Esophagus (tissue), 2 donors: ENCODE results near the gene INTS11. TPM values are rescaled to one million over a fixed set of nuclear protein-coding genes. Genes with fewer than 3 reads are reported as not detected.

Source experiments
- H3K27ac ChIP-seq, 2 donors: one replicate each; pipeline ENCODE4 v1.5.1; 2013; ENCODE audit warnings: low read depth in 2 of 2, mild to moderate bottlenecking in 2 of 2, inconsistent platforms in 1 of 2, low read length in 1 of 2, moderate library complexity in 1 of 2
- H3K27me3 ChIP-seq, 2 donors: one replicate each; pipeline ENCODE4 v1.6.1; 2013; ENCODE audit warnings: low read length in 2 of 2, control low read depth in 1 of 2, mild to moderate bottlenecking in 1 of 2; ENCODE audit not compliant: insufficient read depth in 2 of 2, control insufficient read depth in 1 of 2
- H3K36me3 ChIP-seq, 2 donors: one replicate each; pipeline ENCODE4 v1.6.1; 2013; ENCODE audit warnings: low read length in 1 of 2; ENCODE audit not compliant: control insufficient read depth in 2 of 2, insufficient read depth in 2 of 2
- H3K4me1 ChIP-seq, 2 donors: one replicate each; pipeline ENCODE4 v1.6.1; 2013; ENCODE audit warnings: low read length in 1 of 2; ENCODE audit not compliant: control insufficient read depth in 2 of 2, insufficient read depth in 2 of 2
- H3K4me3 ChIP-seq, 2 donors: one replicate each; pipeline ENCODE4 v1.5.1; 2013; ENCODE audit warnings: low read length in 2 of 2, mild to moderate bottlenecking in 2 of 2, low read depth in 1 of 2, moderate library complexity in 1 of 2
- H3K9me3 ChIP-seq, 2 donors: one replicate each; pipeline ENCODE4 v1.6.1; 2013; ENCODE audit warnings: mild to moderate bottlenecking in 2 of 2, low read depth in 1 of 2, low read length in 1 of 2, moderate library complexity in 1 of 2; ENCODE audit not compliant: control insufficient read depth in 2 of 2, insufficient read depth in 1 of 2
- WGBS, 2 donors: extraction: QIAGEN DNeasy Blood & Tissue Kit; methylation state at CpG; one replicate each; pipeline ENCODE4 v1.1.7; 2013; 5-methylcytosine and 5-hydroxymethylcytosine counted together
- polyA plus RNA-seq, 2 donors: library from polyadenylated mRNA; stranded (reverse); fragments of 200-250 nt; gene quantifications; one replicate each; pipeline ENCODE4 v1.2.3, GENCODE V29; 2013
- donor health status: healthy with polysubstance abuse.
- donor health status: Bipolar disorder and iron deficiency.

The INTS11 gene
- polyA plus RNA-seq, 2 donors: 74.1 to 127 TPM

DNA sequence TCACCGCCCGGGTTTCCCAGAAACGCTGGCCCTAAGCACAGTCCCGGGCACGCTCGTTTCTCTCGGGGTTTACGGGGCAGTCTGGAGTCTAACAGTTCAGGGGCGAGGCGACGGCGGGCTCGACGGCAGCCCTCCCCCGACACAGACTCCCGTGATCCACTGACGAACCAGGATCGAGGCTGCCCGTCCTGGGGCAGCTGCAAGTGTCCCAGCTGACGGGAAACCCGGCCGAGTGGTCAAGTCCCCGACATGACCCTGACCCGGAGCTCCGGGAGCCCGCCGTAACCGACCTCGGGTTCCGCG, 51.3 kb downstream of the INTS11 start:
- 0% methylated on average over 31 of the region's 31 CpGs for WGBS, 2 donors
- Histone ChIP-seq H3K27me3 (no peaks in the 10 kb centered on the region), H3K4me3 (peak overlapping the region; percentile 83 to 90), H3K4me1 (peaks cover 13 to 29% of the 10 kb centered on the region in 2 donors), H3K36me3 (peaks cover 0 to 9% of the 10 kb centered on the region in 2 donors), H3K9me3 (no peaks in the 10 kb centered on the region), H3K27ac (peak overlapping the region; percentile 79 to 87)

DNA sequence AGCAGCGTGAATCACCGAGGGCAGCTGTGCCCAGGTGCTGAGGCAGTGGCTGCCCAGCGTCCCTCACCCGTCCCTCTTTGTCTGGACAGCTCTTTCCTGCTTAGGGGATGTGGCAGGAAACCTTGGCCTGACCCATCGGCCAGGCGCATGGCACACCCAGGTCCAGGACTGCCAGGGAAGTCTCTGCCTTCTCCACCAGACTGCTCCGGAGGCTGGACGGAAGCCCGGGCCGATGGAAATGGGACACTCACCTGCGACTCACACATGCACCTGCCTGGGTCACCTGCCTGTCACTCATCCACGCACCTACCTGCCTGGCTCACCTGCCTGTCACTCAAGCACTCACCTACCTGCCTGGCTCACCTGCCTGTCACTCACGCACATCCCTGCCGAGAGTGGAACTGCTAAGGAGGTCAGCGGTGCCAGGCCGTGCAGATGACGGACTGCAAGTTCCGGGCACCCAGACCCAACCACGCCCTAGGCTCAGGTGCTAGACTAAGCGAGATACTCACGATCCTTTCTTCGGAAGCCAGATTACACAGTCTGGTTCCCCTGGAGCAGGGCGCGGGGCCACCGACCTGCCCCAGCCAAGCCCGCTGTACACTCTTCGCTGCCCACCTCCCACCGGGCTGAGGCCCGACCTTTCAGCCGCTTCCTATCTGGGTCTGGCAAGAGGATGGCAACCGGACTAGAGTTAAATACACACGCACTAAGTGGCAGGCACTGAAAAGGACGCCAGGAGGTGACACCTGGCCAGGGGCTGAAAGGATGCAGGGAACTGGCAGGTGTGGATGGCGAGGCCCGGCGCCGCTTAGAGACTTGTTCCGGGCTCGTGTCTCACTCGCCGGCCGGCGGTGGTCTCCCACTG, 51.9 kb downstream of the INTS11 start:
- Histone ChIP-seq H3K27ac (peak overlapping the region; percentile 79 to 87), H3K4me1 (peaks cover 13 to 29% of the 10 kb centered on the region in 2 donors), H3K9me3 (no peaks in the 10 kb centered on the region), H3K27me3 (no peaks in the 10 kb centered on the region), H3K36me3 (peaks cover 0 to 13% of the 10 kb centered on the region in 2 donors), H3K4me3 (peak overlapping the region; percentile 83 to 90)
- WGBS, 2 donors: 25 to 26% methylated on average over 43 of the region's 43 CpGs

DNA sequence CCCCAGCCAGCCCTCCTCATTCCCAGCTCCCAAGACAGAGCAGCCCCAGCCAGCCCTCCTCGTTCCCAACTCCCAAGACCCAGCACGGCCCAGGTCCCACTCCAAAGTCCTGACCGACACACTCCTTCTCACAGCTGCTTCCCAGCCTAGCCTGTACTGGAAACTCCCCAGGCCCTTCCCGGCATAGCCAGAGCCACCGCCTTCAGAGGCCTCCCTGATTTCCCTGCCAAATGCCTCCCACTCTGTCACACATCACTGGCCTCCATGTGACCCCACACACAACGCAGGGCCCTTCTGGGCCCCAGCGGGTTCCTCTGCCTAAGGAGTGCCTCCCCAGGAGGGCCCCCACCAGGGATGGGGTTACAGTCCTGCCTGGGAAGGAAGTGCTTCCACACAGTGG, 53.6 kb downstream of the INTS11 start:
- Histone ChIP-seq H3K27me3 (no peaks in the 10 kb centered on the region), H3K9me3 (no peaks in the 10 kb centered on the region), H3K36me3 (peaks cover 3 to 20% of the 10 kb centered on the region in 2 donors), H3K4me1 (peaks cover 13 to 29% of the 10 kb centered on the region in 2 donors), H3K27ac (peak overlapping the region in 1 of 2 donors; percentile 23), H3K4me3 (no peak overlapping the region)
- WGBS, 2 donors: 62 to 64% methylated on average over 7 of the region's 7 CpGs

DNA sequence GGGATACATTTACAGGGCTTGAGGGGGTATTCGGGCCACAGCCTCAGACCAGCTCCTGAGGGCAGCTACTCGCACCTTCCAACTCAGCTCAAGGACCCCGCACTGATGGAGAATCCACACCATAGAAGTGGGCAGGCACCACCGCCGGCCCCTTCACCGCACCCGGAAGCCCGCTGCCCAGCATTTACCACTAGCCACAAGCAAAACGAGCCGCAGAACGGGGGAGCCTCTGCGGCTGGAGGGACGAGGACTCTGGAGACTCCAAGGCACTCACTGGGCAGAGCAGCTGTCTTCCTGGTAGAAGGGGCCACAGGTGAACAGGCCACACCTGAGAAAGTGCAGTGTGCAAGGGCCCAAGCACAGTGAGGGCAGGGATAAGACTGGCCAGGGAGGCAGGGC, 56.2 kb downstream of the INTS11 start:
- H3K27ac ChIP-seq: no peak overlapping the region
- H3K9me3 ChIP-seq: no peaks in the 10 kb centered on the region
- peaks cover 4 to 24% of the 10 kb centered on the region in 2 donors for H3K4me1 ChIP-seq
- WGBS, 2 donors: 95% methylated on average over 13 of the region's 13 CpGs
- H3K36me3 ChIP-seq: peaks cover 4 to 31% of the 10 kb centered on the region in 2 donors
- H3K4me3 ChIP-seq: no peak overlapping the region
- H3K27me3 ChIP-seq: no peaks in the 10 kb centered on the region

GRCh38 chr1:1267488-1268283, 56.8 kb downstream of the INTS11 start:
- WGBS, 2 donors: 93 to 94% methylated on average over 39 of the region's 39 CpGs
- Histone ChIP-seq H3K27me3 (no peaks in the 10 kb centered on the region), H3K4me1 (peaks cover 4 to 23% of the 10 kb centered on the region in 2 donors), H3K4me3 (no peak overlapping the region), H3K9me3 (no peaks in the 10 kb centered on the region), H3K27ac (no peak overlapping the region), H3K36me3 (peaks cover 8 to 33% of the 10 kb centered on the region in 2 donors)

GRCh38 chr1:1264868-1265272, 59.6 kb downstream of the INTS11 start:
- H3K9me3 ChIP-seq: no peaks in the 10 kb centered on the region
- no peaks in the 10 kb centered on the region for H3K27me3 ChIP-seq
- no peak overlapping the region for H3K27ac ChIP-seq
- peaks cover 17 to 41% of the 10 kb centered on the region in 2 donors for H3K36me3 ChIP-seq
- 76 to 88% methylated on average over 10 of the region's 10 CpGs for whole genome bisulfite sequencing, 2 donors
- H3K4me1 ChIP-seq: peaks cover 0 to 2% of the 10 kb centered on the region in 2 donors
- H3K4me3 ChIP-seq: no peak overlapping the region

DNA sequence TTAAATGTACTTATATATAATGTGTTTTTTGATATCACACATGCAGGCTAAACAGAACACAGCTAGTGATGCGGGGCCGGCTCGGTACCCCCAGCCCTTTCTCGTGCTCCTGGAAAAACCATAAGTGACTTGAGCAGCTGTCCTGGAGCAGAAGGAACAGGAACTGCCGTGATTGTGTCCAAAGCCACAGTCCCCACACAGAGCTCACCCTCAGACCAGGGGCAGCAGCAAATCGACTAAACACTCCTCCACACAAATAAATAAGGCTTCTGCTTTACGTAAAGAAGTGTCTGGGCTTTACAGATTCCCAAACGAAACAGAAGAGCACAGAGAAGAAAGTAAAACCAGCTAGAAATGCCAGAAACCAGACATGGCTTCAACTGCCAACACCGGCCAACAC, 60.4 kb downstream of the INTS11 start:
- Histone ChIP-seq H3K27ac (no peak overlapping the region), H3K9me3 (no peaks in the 10 kb centered on the region), H3K27me3 (no peaks in the 10 kb centered on the region), H3K4me1 (peaks cover 0 to 2% of the 10 kb centered on the region in 2 donors), H3K4me3 (no peak overlapping the region), H3K36me3 (peaks cover 17 to 44% of the 10 kb centered on the region in 2 donors)
- WGBS, 2 donors: 86 to 87% methylated on average over 9 of the region's 9 CpGs

DNA sequence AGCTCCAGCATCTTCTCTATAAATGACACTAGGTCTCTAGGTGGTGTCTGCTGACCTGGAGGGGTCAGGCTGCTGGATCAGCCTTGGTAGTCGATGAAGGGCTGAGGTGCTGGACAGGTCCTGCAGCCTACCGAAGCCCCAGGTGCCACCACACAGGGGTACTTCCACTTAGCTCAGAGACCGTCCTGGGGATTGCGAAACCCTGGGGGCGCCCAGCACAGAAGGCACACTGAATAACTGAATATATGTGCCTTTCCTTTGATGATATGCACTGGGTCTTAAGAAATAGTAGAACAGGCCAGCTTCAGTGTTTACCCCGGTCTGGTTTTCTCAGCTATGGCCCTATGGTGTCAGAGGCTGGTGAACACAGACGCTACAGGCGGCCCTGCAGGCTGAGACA, 61.7 kb downstream of the INTS11 start:
- Histone ChIP-seq H3K27me3 (no peaks in the 10 kb centered on the region), H3K4me1 (peaks cover 0 to 6% of the 10 kb centered on the region in 2 donors), H3K36me3 (peaks cover 17 to 43% of the 10 kb centered on the region in 2 donors), H3K9me3 (no peaks in the 10 kb centered on the region), H3K27ac (no peak overlapping the region), H3K4me3 (no peak overlapping the region)
- WGBS, 2 donors: 90 to 94% methylated on average over 8 of the region's 8 CpGs

DNA sequence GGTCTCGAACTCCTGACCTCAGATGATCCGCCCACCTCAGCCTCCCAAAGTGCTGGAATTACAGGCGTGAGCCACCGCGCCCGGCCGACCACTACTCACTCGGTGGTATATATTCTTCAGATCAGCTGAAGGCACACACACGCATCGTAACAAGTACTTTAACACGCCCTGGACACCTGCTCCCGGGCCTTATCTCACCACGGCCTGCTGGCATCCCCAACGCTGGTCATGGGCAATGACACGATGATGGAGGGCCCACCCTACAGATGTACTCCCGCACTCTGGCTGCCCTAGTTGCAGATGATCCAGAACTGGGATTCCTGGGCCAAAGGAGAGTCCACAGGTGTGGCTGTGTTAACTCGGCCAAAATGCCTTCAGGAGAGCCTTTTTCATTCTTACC, 62.4 kb downstream of the INTS11 start:
- peaks cover 17 to 37% of the 10 kb centered on the region in 2 donors for H3K36me3 ChIP-seq
- no peaks in the 10 kb centered on the region for H3K9me3 ChIP-seq
- 95 to 96% methylated on average over 17 of the region's 17 CpGs for WGBS, 2 donors

More for the DNA sequence above, 62.4 kb downstream of the INTS11 start:
- H3K4me3 ChIP-seq: no peak overlapping the region
- H3K4me1 ChIP-seq: peaks cover 0 to 6% of the 10 kb centered on the region in 2 donors
- H3K27ac ChIP-seq: no peak overlapping the region
- H3K27me3 ChIP-seq: no peaks in the 10 kb centered on the region
